Measurements from ENCODE around the gene SHTN1.

DNA sequence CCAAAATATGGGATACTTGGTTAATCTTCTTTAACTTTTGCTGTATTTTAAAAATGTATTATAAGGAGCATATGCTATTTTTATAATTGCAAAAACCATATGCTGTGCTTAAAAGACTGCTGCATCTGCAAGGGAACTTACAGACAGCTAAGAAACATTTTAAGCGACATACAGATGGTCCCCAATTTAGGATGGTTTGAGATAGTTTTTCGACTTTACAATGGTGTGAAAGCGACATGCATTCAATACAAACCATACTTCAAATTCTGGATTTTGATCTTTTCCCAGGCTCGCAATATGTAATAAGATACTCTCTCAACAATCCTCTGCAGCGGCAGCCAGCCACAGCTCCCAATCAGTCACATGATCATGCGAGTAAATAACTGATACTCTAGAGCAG is 73.2 kb downstream of the SHTN1 start:
- TF ChIP-seq, protein P1, sequence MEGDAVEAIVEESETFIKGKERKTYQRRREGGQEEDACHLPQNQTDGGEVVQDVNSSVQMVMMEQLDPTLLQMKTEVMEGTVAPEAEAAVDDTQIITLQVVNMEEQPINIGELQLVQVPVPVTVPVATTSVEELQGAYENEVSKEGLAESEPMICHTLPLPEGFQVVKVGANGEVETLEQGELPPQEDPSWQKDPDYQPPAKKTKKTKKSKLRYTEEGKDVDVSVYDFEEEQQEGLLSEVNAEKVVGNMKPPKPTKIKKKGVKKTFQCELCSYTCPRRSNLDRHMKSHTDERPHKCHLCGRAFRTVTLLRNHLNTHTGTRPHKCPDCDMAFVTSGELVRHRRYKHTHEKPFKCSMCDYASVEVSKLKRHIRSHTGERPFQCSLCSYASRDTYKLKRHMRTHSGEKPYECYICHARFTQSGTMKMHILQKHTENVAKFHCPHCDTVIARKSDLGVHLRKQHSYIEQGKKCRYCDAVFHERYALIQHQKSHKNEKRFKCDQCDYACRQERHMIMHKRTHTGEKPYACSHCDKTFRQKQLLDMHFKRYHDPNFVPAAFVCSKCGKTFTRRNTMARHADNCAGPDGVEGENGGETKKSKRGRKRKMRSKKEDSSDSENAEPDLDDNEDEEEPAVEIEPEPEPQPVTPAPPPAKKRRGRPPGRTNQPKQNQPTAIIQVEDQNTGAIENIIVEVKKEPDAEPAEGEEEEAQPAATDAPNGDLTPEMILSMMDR (conservative IDR thresholded peaks at IDR 0.05; ENCODE audit: low read depth, low read length) = no peak
- TF ChIP-seq POLR2A (IDR thresholded peaks at IDR 0.05; ENCODE audit: low read depth, low read length) (no peak), RCOR1 (IDR thresholded peaks at IDR 0.05; ENCODE audit: insufficient replicate concordance, low read length) (no peak), CHD1 (IDR thresholded peaks at IDR 0.05; ENCODE audit: low read depth, low read length) (no peak), FOS (IDR thresholded peaks at IDR 0.05; ENCODE audit: low read depth, low read length) (no peak), RAD21 (IDR thresholded peaks at IDR 0.05; ENCODE audit: low read length) (no peak), BHLHE40 (IDR thresholded peaks at IDR 0.05; ENCODE audit: low read depth, low read length) (no peak), CEBPB (IDR thresholded peaks at IDR 0.05; ENCODE audit: low read depth, low read length) (no peak), MXI1 (IDR thresholded peaks at IDR 0.05; ENCODE audit: borderline replicate concordance, low read depth, low read length) (no peak), SMC3 (IDR thresholded peaks at IDR 0.05; ENCODE audit: low read depth, low read length) (no peak), ELK1 (IDR thresholded peaks at IDR 0.05; ENCODE audit: borderline replicate concordance, low read depth, low read length) (no peak), RFX5 (IDR thresholded peaks at IDR 0.05; ENCODE audit: low read depth, low read length) (no peak), MAFK (IDR thresholded peaks at IDR 0.05; ENCODE audit: low read depth, low read length) (no peak)
- TF ChIP-seq, protein P2, sequence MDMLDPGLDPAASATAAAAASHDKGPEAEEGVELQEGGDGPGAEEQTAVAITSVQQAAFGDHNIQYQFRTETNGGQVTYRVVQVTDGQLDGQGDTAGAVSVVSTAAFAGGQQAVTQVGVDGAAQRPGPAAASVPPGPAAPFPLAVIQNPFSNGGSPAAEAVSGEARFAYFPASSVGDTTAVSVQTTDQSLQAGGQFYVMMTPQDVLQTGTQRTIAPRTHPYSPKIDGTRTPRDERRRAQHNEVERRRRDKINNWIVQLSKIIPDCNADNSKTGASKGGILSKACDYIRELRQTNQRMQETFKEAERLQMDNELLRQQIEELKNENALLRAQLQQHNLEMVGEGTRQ (IDR thresholded peaks at IDR 0.05; ENCODE audit: low read depth, low read length) = no peak
